ENCODE data around the gene ZNF467.

The ZNF467 gene

DNA sequence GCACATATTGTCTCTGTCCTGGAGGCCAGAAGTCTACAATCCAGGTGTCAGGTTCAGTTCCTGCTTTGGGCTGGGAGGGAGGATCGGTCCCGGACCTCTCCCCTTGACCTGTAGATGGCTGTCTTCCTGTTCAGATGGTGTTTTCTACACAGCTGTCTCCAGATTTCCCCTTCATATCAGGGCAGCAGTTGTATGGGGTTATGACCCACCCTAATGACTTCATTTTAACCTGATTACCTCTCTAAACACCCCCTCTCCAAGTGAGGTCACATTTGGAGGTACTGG lies 38.7 kb downstream of the ZNF467 start:
- in situ Hi-C loops (cut with HindIII; ENCODE audit: low sequenced_read_pairs) = no loop called here
- DNase-seq (ENCODE audit: low read depth) = no peak
- no peak overlapping the region for H3K4me3 ChIP-seq (ENCODE audit: low read depth, low read length)
- TF ChIP-seq, protein P1, sequence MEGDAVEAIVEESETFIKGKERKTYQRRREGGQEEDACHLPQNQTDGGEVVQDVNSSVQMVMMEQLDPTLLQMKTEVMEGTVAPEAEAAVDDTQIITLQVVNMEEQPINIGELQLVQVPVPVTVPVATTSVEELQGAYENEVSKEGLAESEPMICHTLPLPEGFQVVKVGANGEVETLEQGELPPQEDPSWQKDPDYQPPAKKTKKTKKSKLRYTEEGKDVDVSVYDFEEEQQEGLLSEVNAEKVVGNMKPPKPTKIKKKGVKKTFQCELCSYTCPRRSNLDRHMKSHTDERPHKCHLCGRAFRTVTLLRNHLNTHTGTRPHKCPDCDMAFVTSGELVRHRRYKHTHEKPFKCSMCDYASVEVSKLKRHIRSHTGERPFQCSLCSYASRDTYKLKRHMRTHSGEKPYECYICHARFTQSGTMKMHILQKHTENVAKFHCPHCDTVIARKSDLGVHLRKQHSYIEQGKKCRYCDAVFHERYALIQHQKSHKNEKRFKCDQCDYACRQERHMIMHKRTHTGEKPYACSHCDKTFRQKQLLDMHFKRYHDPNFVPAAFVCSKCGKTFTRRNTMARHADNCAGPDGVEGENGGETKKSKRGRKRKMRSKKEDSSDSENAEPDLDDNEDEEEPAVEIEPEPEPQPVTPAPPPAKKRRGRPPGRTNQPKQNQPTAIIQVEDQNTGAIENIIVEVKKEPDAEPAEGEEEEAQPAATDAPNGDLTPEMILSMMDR (IDR thresholded peaks at IDR 0.05; ENCODE audit: low read depth, low read length, missing control alignments) = no peak

GRCh38 chr7:149733924-149734790 lies 39.2 kb downstream of the ZNF467 start:
- in situ Hi-C loops (cut with HindIII; ENCODE audit: low sequenced_read_pairs) = no loop called here
- no peak overlapping the region for H3K4me3 ChIP-seq (ENCODE audit: low read depth, low read length)
- TF ChIP-seq, protein P1 (IDR thresholded peaks at IDR 0.05; ENCODE audit: low read depth, low read length, missing control alignments) = no peak

DNA sequence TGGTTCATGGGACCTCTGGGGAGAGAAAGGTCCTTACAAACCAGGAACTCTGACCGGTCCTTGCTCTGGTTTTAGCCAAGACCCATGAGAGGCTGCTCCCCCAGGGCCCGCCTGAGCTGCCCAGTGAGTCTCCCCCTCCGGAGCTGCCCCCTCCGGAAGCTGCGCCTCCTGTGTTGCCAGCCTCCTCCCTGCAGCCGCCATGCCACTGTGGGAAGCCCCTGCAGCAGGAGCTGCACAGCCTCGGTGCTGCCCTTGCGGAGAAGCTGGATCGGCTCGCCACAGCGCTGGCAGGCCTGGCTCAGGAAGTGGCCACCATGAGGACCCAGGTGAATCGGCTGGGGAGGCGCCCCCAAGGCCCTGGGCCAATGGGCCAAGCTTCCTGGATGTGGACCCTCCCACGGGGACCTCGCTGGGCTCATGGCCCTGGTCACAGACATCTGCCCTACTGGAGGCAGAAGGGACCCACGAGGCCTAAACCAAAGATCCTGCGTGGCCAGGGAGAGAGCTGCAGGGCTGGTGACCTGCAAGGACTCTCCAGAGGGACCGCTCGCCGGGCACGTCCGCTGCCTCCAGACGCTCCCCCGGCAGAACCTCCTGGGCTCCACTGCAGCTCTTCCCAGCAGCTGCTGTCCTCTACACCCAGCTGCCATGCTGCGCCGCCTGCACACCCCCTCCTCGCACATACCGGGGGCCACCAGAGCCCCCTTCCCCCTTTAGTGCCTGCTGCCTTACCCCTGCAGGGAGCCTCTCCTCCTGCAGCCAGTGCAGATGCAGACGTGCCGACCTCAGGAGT lies 40.1 kb downstream of the ZNF467 start:
- no peak for DNase-seq (ENCODE audit: low read depth)
- TF ChIP-seq, protein P1 (IDR thresholded peaks at IDR 0.05; ENCODE audit: low read depth, low read length, missing control alignments) = no peak
- no peak overlapping the region for H3K4me3 ChIP-seq (ENCODE audit: low read depth, low read length)
- in situ Hi-C loops (cut with HindIII; ENCODE audit: low sequenced_read_pairs) = no loop called here

More at GRCh38 chr7:149733924-149734790, 39.2 kb downstream of the ZNF467 start:
- no peak for DNase-seq (ENCODE audit: low read depth)

GRCh38 chr7:149732611-149733010 lies 40.8 kb downstream of the ZNF467 start:
- in situ Hi-C loops (cut with HindIII; ENCODE audit: low sequenced_read_pairs) = no loop called here
- TF ChIP-seq, protein P1 (IDR thresholded peaks at IDR 0.05; ENCODE audit: low read depth, low read length, missing control alignments) = no peak
- no peak for DNase-seq (ENCODE audit: low read depth)
- no peak overlapping the region for H3K4me3 ChIP-seq (ENCODE audit: low read depth, low read length)

DNA sequence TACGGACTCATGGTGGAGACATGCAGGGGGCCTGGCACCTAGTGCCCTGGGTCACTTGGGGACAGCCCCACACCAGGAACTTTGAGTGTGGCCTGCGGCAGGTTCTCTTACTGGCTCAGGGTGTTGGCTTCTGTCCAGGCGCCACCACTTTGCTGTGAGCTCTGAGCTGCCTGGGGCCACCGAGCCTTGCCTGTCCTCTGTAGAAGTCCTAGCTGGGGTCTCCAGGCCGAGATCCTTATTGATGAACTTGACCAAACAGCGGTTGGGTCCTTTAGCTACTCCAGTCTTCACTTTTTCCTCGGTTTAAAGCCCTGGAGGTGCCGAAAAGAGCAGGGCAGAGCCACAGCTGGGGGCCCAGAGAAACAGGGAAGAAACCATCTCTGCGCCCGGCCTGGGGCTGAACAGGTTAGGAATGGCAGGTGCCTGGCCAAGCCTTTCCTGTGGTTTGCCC lies 41.3 kb downstream of the ZNF467 start:
- H3K4me3 ChIP-seq (ENCODE audit: low read depth, low read length) = no peak overlapping the region
- DNase-seq (ENCODE audit: low read depth) = no peak
- TF ChIP-seq, protein P1 (IDR thresholded peaks at IDR 0.05; ENCODE audit: low read depth, low read length, missing control alignments) = no peak
- in situ Hi-C loops (cut with HindIII; ENCODE audit: low sequenced_read_pairs) = no loop called here

DNA sequence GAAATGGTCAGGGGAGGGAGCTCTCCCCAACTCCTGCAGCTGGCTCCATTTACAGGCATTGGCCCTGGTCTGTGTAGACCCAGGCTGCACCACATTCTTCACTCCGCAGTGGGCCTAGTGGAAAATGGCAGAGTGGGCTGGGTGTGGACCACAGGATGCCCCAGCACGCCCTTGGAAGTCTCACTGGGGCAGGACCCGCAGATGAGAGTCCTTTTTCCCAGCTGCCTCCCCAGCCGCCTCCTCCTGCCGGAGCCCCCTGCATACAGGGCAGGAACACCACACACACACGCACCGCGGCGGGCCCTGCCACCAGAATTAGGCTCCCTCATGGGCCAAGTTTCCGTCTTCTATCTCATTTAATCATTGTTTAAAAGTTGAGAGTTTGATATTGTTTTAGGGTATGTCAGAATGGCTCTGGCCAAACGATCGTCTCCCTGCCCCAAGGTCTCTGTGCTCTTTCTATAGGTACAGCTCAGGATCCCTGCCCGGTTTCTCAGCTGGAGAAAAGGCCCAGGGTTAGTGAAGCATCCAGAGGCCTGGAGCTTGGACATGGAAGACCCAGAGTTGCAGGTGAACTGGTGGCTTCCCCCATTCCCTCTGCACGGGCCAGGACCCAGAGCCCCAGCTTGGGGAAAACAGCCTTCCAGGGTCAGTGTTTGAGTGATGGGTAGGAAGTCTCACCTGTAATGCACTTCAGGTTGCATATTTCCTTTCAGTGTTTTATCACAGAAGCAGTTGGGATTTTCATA lies 42.0 kb downstream of the ZNF467 start:
- no peak for DNase-seq (ENCODE audit: low read depth)
- in situ Hi-C loops (cut with HindIII; ENCODE audit: low sequenced_read_pairs) = no loop called here
- TF ChIP-seq, protein P1 (IDR thresholded peaks at IDR 0.05; ENCODE audit: low read depth, low read length, missing control alignments) = no peak
- no peak overlapping the region for H3K4me3 ChIP-seq (ENCODE audit: low read depth, low read length)
